ENCODE results near the gene SOS1.

SOS1 gene

GRCh38 chr2:39013871-39014270 is 107.0 kb downstream of the SOS1 start:
- DNase-seq (ENCODE audit: low read depth) = no peak
- no peak overlapping the region for H3K4me3 ChIP-seq (ENCODE audit: control insufficient read depth, low read depth, low read length)

GRCh38 chr2:39008665-39009064 is 112.2 kb downstream of the SOS1 start:
- no peak overlapping the region for H3K4me3 ChIP-seq (ENCODE audit: control insufficient read depth, low read depth, low read length)
- DNase-seq (ENCODE audit: low read depth) = no peak
- no peak for TF ChIP-seq CTCF (IDR thresholded peaks at IDR 0.05; ENCODE audit: control insufficient read depth, insufficient read depth, low read depth, low read length, missing control alignments)

More at GRCh38 chr2:39013871-39014270, 107.0 kb downstream of the SOS1 start:
- no peak for TF ChIP-seq CTCF (IDR thresholded peaks at IDR 0.05; ENCODE audit: control insufficient read depth, insufficient read depth, low read depth, low read length, missing control alignments)

GRCh38 chr2:39007875-39008504 is 112.9 kb downstream of the SOS1 start:
- no peak for DNase-seq (ENCODE audit: low read depth)

GRCh38 chr2:39000552-39000951 is 120.3 kb downstream of the SOS1 start:
- no peak for TF ChIP-seq CTCF (IDR thresholded peaks at IDR 0.05; ENCODE audit: control insufficient read depth, insufficient read depth, low read depth, low read length, missing control alignments)
- no peak overlapping the region for H3K4me3 ChIP-seq (ENCODE audit: control insufficient read depth, low read depth, low read length)
- DNase-seq (ENCODE audit: low read depth) = no peak

More at GRCh38 chr2:39007875-39008504, 112.9 kb downstream of the SOS1 start:
- TF ChIP-seq CTCF (IDR thresholded peaks at IDR 0.05; ENCODE audit: control insufficient read depth, insufficient read depth, low read depth, low read length, missing control alignments) = no peak
- no peak overlapping the region for H3K4me3 ChIP-seq (ENCODE audit: control insufficient read depth, low read depth, low read length)

GRCh38 chr2:38997781-38998180 is 123.1 kb downstream of the SOS1 start:
- no peak for TF ChIP-seq CTCF (IDR thresholded peaks at IDR 0.05; ENCODE audit: control insufficient read depth, insufficient read depth, low read depth, low read length, missing control alignments)
- H3K4me3 ChIP-seq (ENCODE audit: control insufficient read depth, low read depth, low read length) = no peak overlapping the region
- DNase-seq (ENCODE audit: low read depth) = peak; percentile 80

GRCh38 chr2:38991899-38992298 is 129.0 kb downstream of the SOS1 start:
- no peak for TF ChIP-seq CTCF (IDR thresholded peaks at IDR 0.05; ENCODE audit: control insufficient read depth, insufficient read depth, low read depth, low read length, missing control alignments)

More at GRCh38 chr2:38991899-38992298, 129.0 kb downstream of the SOS1 start:
- no peak for DNase-seq (ENCODE audit: low read depth)
- no peak overlapping the region for H3K4me3 ChIP-seq (ENCODE audit: control insufficient read depth, low read depth, low read length)

All from AG09309 (cell line).